Choroid plexus epithelial cell (primary cell): Measurements from ENCODE around the gene FDCSP.
A peak's percentile ranks its signal among the peaks of the same experiment; 100 is the strongest.
"Not testable (repeated sequence)": the region's sequence is repeated elsewhere in the genome, so short reads cannot be mapped to it uniquely, and the experiment has no call there.

ENCODE experiments used
- DNase-seq: peaks from one replicate; pipeline ENCODE4 v3.0.0-alpha.2; 2010; ENCODE audit warnings: low read depth
- H3K4me3 ChIP-seq: 2 replicates; pipeline ENCODE4 v1.5.1; 2011; ENCODE audit warnings: low read depth, mild to moderate bottlenecking, control low read depth, low read length, moderate library complexity
- CTCF ChIP-seq: conservative IDR thresholded peaks from 2 replicates; pipeline ENCODE4 v1.5.1; 2011; ENCODE audit warnings: low read depth, mild to moderate bottlenecking, control low read depth, inconsistent platforms, low read length, moderate library complexity

The FDCSP gene

GRCh38 chr4:70239884-70240591 is 14.1 kb downstream of the FDCSP start:
- TF ChIP-seq CTCF, result no peak

GRCh38 chr4:70242297-70242696 is 16.4 kb downstream of the FDCSP start, which contains the start of gene CSN3:
TSS of gene CSN3 (plus strand) at chr4:70242597. CDS start at chr4:70244820, 2,223 bp downstream.
- not testable (repeated sequence) for DNase-seq, H3K4me3 ChIP-seq

More at GRCh38 chr4:70239884-70240591, 14.1 kb downstream of the FDCSP start:
- no peak overlapping the region for H3K4me3 ChIP-seq
- DNase-seq, result peak; percentile 30

- no peak for TF ChIP-seq CTCF
Measured at GRCh38 chr4:70243091-70243490, 17.2 kb downstream of the FDCSP start.

GRCh38 chr4:70251250-70251944 is 25.5 kb downstream of the FDCSP start:
- no peak for TF ChIP-seq CTCF
- no peak overlapping the region for H3K4me3 ChIP-seq
- DNase-seq, result no peak

More at GRCh38 chr4:70243091-70243490, 17.2 kb downstream of the FDCSP start:
- no peak overlapping the region for H3K4me3 ChIP-seq
- no peak for DNase-seq

GRCh38 chr4:70251945-70252277 is 26.0 kb downstream of the FDCSP start:
- no peak for DNase-seq
- no peak for TF ChIP-seq CTCF
- no peak overlapping the region for H3K4me3 ChIP-seq

- no peak overlapping the region for H3K4me3 ChIP-seq
- peak; percentile 36 for TF ChIP-seq CTCF
- peak; percentile 48 for DNase-seq
Measured at GRCh38 chr4:70269674-70270073, 43.8 kb downstream of the FDCSP start.

- TF ChIP-seq CTCF, result no peak
- H3K4me3 ChIP-seq, result no peak overlapping the region
- DNase-seq, result no peak
Measured at GRCh38 chr4:70277121-70277520, 51.2 kb downstream of the FDCSP start.
